Keratinocyte (primary cell): Measurements from ENCODE around the gene PLPPR2. TPM values are rescaled to one million over a fixed set of nuclear protein-coding genes. Genes with fewer than 3 reads are reported as not detected.

Experiments
- DNase-seq: peaks from one replicate; pipeline ENCODE4 v3.0.0-alpha.2; 2011; ENCODE audit warnings: low read depth, missing footprints, low spot score
- FAIRE-seq: peaks from 2 replicates; lab custom pipeline; 2011; peaks lifted over from hg19 to GRCh38; lab: Jason Lieb, UNC
- H2AFZ ChIP-seq: 2 replicates; pipeline ENCODE4 v1.6.0; 2012; ENCODE audit warnings: low read length, control low read depth, inconsistent platforms; ENCODE audit not compliant: control insufficient read depth
- H3K27ac ChIP-seq: 2 replicates; pipeline ENCODE4 v1.5.1; 2011; ENCODE audit warnings: low read length; ENCODE audit not compliant: control insufficient read depth, insufficient read depth
- H3K27me3 ChIP-seq: 3 replicates; pipeline ENCODE4 v1.6.0; 2011; ENCODE audit warnings: low read length; ENCODE audit not compliant: control insufficient read depth, insufficient read depth; ENCODE audit errors: extremely low read depth
- H3K36me3 ChIP-seq, 2 experiments: 2 replicates in 1 of 2; 3 replicates in 1 of 2; pipeline ENCODE4 v1.5.1; 2011; ENCODE audit warnings: low read length in 2 of 2, mild to moderate bottlenecking in 1 of 2; ENCODE audit not compliant: control insufficient read depth in 2 of 2, insufficient read depth in 2 of 2; ENCODE audit errors: extremely low read depth in 1 of 2
- H3K4me1 ChIP-seq: 3 replicates; pipeline ENCODE4 v1.5.1; 2011; ENCODE audit warnings: low read length; ENCODE audit not compliant: control insufficient read depth, insufficient read depth; ENCODE audit errors: extremely low read depth
- H3K4me2 ChIP-seq: 3 replicates; pipeline ENCODE4 v1.6.0; 2011; ENCODE audit warnings: low read depth, low read length; ENCODE audit not compliant: control insufficient read depth, insufficient read depth; ENCODE audit errors: extremely low read depth
- H3K4me3 ChIP-seq, 3 experiments: fragments of 200-600 bp in 1 of 3; sonication (generic) in 1 of 3; 2 replicates in 2 of 3; 3 replicates in 1 of 3; pipeline ENCODE4 v1.5.1; 2011 to 2016; ENCODE audit warnings: low read length in 3 of 3, mild to moderate bottlenecking in 3 of 3, control low read depth in 2 of 3, inconsistent platforms in 1 of 3, low read depth in 1 of 3, mixed read lengths in 1 of 3, mixed run types in 1 of 3, moderate library complexity in 1 of 3; ENCODE audit not compliant: control insufficient read depth in 2 of 3, insufficient read depth in 2 of 3; ENCODE audit errors: extremely low read depth in 1 of 3
- H3K79me2 ChIP-seq: 2 replicates; pipeline ENCODE4 v1.6.0; 2012; ENCODE audit warnings: low read length; ENCODE audit not compliant: control insufficient read depth, insufficient read depth
- H3K9ac ChIP-seq: 3 replicates; pipeline ENCODE4 v1.6.0; 2011; ENCODE audit warnings: low read length; ENCODE audit not compliant: control insufficient read depth, insufficient read depth; ENCODE audit errors: extremely low read depth
- H3K9me1 ChIP-seq: 3 replicates; pipeline ENCODE4 v1.6.0; 2011; ENCODE audit warnings: low read length; ENCODE audit not compliant: control insufficient read depth, insufficient read depth; ENCODE audit errors: extremely low read depth
- H3K9me3 ChIP-seq: 2 replicates; pipeline ENCODE4 v1.5.1; 2012; ENCODE audit warnings: low read depth, low read length; ENCODE audit not compliant: control insufficient read depth
- H4K20me1 ChIP-seq: 3 replicates; pipeline ENCODE4 v1.6.0; 2011; ENCODE audit warnings: low read length; ENCODE audit not compliant: control insufficient read depth, insufficient read depth; ENCODE audit errors: extremely low read depth
- CTCF ChIP-seq, 3 experiments: IDR thresholded peaks in 1 of 3; conservative IDR thresholded peaks in 1 of 3; optimal IDR thresholded peaks in 1 of 3; 2 replicates in 2 of 3; 3 replicates in 1 of 3; pipeline versions ENCODE3 to v1.5.1; 2011; ENCODE audit warnings: low read length in 3 of 3, mild to moderate bottlenecking in 3 of 3, moderate library complexity in 2 of 3, control low read depth in 1 of 3, inconsistent platforms in 1 of 3; ENCODE audit not compliant: insufficient read depth in 2 of 3; ENCODE audit errors: extremely low read depth in 1 of 3
- EZH2 ChIP-seq: IDR thresholded peaks from one replicate; pipeline ENCODE4 v1.6.1; 2012; ENCODE audit warnings: inconsistent platforms, mild to moderate bottlenecking, low read length, moderate library complexity
- dilution Hi-C: fragments of 300-500 bp; cut with MboI; formaldehyde crosslinking; loops from one replicate; pipeline ENCODE4 v1.7.0; 2020; ENCODE audit warnings: low sequenced_read_pairs; ENCODE audit not compliant: extremely low pct_ligation_motif_present
- polyA plus RNA-seq, 5 experiments: library from polyadenylated mRNA; depleted of rRNA in 3 of 5; stranded (reverse) in 3 of 5; stranded (forward) in 1 of 5; unstranded in 1 of 5; fragments of >200 nt; gene quantifications; 1 replicate in 1 of 5; 2 replicates in 3 of 5; 3 replicates in 1 of 5; pipeline versions ENCODE4 v1.2.1 to v1.2.3, GENCODE V29; 2011 to 2012; ENCODE audit warnings: missing spikeins in 2 of 5, low read depth in 1 of 5, low replicate concordance in 1 of 5

Gene PLPPR2
- polyA plus RNA-seq, 1 donor (not counting 4 experiments of a cell fraction or from before 2014, with no cell fraction given): 3.5 TPM

GRCh38 chr19:11342429-11342828 lies 12.8 kb upstream of the PLPPR2 start:
- H4K20me1 ChIP-seq: no peaks in the 10 kb centered on the region
- no peak overlapping the region for H3K4me2 ChIP-seq
- no peaks in the 10 kb centered on the region for H3K9me3 ChIP-seq
- peaks cover 11% of the 10 kb centered on the region for H3K79me2 ChIP-seq
- no peak overlapping the region for H3K27ac ChIP-seq
- H3K9ac ChIP-seq: no peak overlapping the region
- peaks cover 4% of the 10 kb centered on the region for H3K9me1 ChIP-seq
- H3K27me3 ChIP-seq: no peaks in the 10 kb centered on the region
- no peak overlapping the region for H2AFZ ChIP-seq
- TF ChIP-seq EZH2 (no peak), CTCF (optimal IDR thresholded peaks at IDR 0.05 in 1 of 3, IDR thresholded peaks at IDR 0.05 in 1 of 3, conservative IDR thresholded peaks at IDR 0.05 in 1 of 3; ENCODE audit: extremely low read depth in 1 of 3, insufficient read depth in 2 of 3, low read length in 3 of 3) (no peak)
- dilution Hi-C loops: no loop called here
- H3K4me1 ChIP-seq: peaks cover 32% of the 10 kb centered on the region
- FAIRE-seq: no peak
- no peak for DNase-seq
- H3K36me3 ChIP-seq: peaks cover 7 to 8% of the 10 kb centered on the region in 2 experiments
- H3K4me3 ChIP-seq: no peak overlapping the region

GRCh38 chr19:11345122-11345803 lies 10.0 kb upstream of the PLPPR2 start:
- H2AFZ ChIP-seq: peak overlapping the region; percentile 26
- peak overlapping the region; percentile 60 for H3K4me2 ChIP-seq
- H3K79me2 ChIP-seq: no peaks in the 10 kb centered on the region
- peaks cover 23% of the 10 kb centered on the region for H3K4me1 ChIP-seq
- H3K27ac ChIP-seq: peak overlapping the region; percentile 95
- H3K9me3 ChIP-seq: no peaks in the 10 kb centered on the region
- H3K36me3 ChIP-seq: peaks cover 4 to 8% of the 10 kb centered on the region in 2 experiments
- peaks cover 4% of the 10 kb centered on the region for H3K9me1 ChIP-seq
- TF ChIP-seq CTCF (optimal IDR thresholded peaks at IDR 0.05 in 1 of 3, IDR thresholded peaks at IDR 0.05 in 1 of 3, conservative IDR thresholded peaks at IDR 0.05 in 1 of 3; ENCODE audit: extremely low read depth in 1 of 3, insufficient read depth in 2 of 3, low read length in 3 of 3) (no peak), EZH2 (no peak)
- dilution Hi-C loops: no loop called here
- no peaks in the 10 kb centered on the region for H4K20me1 ChIP-seq
- H3K27me3 ChIP-seq: no peaks in the 10 kb centered on the region
- H3K4me3 ChIP-seq: peak overlapping the region; percentile 66 to 91 (median 84)
- peak overlapping the region; percentile 93 for H3K9ac ChIP-seq
- DNase-seq: no peak
- FAIRE-seq: no peak
